SKM-1 treated with dmso at 0.1 percent for 144 hours (cell line): ENCODE results near the gene RIOK3.
A peak's percentile ranks its signal among the peaks of the same experiment; 100 is the strongest.
"Not testable (repeated sequence)": the region's sequence is repeated elsewhere in the genome, so short reads cannot be mapped to it uniquely, and the experiment has no call there.

ENCODE experiments used
- DNase-seq: peaks from one replicate; lab custom pipeline; 2025; ENCODE audit not compliant: unreplicated experiment; lab: John Stamatoyannopoulos, UW

RIOK3 gene

DNA sequence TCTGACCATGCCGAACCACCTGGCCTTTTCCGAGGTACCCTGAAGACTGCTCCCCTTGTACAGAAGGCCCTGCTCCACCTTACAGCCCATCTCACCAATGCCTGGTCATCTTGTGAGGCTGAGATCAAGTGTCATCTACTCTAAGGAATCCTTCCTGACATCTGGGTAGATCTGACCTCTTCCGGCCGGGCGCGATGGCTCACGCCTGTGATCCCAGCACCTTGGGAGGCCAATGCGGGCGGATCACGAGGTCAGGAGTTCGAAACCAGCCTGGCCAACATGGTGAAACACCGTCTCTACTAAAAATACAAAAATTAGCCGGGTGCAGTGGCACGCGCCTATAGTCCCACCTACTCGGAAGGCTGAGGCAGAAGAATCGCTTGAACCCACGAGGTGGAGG is 2.1 kb upstream of the RIOK3 start:
- DNase-seq = no peak

DNA sequence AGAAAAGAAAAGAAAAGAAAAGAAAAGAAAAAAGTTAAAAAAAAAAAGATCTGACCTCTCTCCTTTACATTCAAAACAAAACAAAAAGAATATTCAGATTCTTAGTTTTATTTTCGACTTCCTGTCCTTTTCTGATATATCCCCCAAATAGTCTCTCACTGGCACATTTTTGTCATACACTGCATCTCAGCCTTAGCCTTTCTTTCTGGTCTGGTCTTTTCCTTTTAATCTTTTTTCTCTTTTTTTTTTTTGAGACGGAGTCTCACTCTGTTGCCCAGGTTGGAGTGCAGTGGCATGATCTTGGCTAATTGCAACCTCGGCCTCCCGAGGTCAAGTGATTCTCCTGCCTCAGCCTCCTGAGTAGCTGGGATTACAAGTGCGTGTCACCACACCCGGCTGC is 1.6 kb upstream of the RIOK3 start:
- no peak for DNase-seq

DNA sequence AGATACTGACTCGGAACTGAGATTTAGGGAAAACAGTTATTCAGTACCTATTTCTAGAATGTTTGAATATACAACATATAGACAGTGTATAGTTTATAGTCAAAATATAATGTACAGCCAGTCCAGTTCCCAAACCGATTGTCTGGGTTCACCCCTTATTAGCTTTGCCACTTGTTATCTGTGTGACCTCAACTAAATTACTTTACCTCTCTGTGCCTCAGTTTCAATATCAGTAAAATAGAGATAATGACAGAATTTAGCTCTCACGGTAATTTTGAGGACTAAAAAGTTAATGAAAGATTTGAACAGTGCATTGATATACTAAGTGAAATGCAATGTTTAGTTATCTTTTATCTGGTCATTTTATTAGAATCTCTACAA is 750 bp upstream of the RIOK3 start:
- DNase-seq = no peak

DNA sequence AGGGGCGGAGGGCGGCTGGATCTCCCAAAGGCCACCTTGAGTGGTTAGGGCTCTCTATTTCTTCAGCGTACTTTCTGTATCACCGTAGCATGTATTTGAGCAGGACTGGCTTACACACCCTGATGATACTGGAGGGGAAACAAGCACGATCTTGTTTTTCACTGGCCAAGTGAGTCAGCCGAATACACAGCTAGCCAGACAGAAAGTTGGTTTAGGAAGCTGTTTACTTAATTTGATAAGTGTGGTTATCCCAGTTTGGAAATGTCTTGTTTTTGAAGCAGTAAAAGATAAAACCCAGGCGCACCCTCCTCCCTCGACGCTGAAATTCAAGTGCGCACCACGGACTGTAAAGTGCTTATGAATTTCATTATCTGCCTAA is 582 bp downstream of the RIOK3 start:
- DNase-seq = no peak

DNA sequence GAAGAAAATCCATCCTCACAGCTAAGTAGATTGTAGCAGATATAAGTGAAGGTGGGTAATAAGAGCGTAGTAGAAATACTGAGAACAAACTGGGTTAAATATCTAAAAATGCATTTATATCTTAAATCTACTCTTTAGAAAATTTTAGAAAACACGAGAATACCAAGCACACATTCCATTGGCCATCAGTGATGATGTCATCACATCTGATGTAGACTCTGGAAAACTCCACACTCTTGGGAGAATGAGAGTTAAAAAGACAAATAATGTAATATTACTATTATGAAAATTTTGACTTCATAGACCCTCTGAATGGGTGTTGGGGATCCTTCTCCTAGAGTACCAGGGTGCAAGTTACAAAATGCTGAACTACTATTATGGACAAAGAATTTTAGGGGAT is 3.7 kb downstream of the RIOK3 start:
- no peak for DNase-seq

DNA sequence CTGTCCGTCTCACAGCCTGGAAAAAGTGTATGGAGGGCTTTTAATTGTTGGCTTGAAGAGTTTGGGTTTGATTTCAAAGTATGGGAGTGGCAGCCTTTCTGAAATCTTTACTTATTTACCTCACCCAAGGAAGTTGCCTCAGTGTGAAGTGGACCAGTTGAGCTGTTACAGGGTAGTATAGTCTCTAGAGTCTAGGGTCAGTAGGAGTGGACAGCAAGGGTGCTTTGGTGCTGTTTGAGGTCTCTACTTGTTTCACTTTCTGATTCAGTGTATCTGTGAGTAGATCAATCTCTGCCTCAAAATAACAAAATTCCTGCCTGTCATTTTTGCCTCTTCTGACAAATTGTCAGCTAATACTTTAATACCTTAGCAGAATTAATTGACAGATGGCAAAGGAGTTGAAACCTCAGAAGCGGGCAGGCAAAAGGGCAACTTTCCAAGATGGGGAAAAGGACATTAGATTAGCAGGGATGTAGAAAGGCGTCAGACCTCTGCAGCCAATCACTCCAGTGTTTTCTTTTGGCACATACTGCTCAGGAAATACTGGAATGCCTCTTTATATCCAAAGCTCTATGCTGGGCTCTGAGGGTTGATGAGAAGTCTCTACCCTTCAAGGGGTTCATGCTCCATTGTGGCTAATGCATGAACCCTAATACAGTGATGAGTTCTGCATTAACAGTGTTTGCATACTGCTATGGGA is 5.9 kb downstream of the RIOK3 start:
- no peak for DNase-seq

DNA sequence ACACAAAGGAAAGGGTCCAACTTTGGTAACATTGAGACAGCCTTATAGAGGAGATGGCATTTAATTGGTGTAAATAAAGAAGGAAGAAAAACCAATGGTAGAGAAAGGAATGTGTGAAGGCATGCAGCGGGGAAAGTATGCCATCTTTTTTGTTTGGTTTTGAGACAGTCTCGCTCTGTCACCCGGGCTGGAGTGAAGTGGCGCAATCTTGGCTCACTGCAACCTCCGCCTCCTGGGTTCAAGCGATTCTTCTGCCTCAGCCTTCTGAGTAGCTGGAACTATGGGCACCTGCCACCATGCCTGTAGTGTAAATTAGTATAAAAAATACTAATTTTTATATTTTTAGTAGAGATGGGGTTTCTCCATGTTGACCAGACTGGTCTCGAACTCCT is 6.4 kb downstream of the RIOK3 start:
- DNase-seq = no peak

DNA sequence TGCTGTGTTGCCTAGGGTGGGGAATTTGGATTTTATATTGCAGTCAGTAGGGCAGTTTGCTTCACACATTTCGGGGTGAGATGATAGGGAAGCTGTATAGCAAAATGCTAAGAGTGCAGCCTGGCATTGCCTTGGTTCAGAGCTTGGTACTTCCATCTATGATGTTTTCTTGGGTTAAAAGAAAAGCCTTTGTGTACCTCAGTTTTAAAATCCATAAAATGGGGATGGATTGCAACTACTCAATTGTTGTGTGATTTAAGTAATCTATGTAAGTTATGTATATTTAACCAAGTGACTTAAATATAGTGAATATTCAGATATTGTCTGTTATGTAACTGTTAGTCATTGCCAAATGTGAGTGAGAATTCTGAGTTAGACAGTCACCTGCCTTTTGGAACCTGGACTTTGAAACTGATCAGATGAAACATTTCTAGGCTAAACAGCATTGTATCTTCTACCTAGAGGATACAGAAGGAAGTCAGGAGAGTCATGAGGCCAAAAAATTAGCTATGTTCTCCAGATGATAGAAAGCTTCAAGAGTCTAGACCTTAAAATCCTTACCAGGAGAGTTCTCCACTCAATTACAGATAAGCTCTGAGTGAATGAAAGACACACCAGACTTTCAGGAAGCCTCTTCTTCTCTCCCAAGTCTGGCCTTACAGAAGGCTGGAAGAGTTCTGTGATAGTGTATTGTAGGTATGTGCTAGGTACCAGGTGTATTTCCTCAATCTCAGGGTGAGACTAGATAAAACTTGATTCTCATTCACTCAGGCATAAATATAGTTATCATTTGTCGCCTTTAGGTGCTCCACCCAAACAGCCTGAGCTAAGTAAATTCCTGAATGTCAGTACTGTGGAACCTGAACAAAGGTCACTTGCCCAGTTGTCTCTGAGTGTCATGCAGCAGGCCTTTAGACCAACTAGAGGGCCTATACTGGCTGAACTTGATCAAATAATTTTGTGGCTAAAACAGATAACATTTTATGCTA is 7.5 kb downstream of the RIOK3 start:
- no peak for DNase-seq

DNA sequence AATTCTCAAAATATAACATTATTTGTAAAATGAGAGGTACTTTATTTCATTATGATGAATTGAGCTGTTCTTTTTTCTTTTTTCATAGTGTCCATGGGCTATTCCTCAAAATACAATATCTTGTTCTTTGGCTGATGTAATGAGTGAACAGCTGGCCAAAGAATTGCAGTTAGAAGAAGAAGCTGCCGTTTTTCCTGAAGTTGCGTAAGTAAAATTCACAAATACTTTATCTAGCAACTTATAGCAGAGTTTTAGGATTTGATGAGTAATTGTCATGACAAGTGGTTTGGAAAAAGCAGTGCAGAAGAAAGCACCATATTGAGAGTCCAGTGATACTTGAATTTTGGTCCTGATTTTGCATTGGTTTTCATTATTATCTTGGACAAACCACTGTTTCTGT is 9.8 kb downstream of the RIOK3 start:
- no peak for DNase-seq

DNA sequence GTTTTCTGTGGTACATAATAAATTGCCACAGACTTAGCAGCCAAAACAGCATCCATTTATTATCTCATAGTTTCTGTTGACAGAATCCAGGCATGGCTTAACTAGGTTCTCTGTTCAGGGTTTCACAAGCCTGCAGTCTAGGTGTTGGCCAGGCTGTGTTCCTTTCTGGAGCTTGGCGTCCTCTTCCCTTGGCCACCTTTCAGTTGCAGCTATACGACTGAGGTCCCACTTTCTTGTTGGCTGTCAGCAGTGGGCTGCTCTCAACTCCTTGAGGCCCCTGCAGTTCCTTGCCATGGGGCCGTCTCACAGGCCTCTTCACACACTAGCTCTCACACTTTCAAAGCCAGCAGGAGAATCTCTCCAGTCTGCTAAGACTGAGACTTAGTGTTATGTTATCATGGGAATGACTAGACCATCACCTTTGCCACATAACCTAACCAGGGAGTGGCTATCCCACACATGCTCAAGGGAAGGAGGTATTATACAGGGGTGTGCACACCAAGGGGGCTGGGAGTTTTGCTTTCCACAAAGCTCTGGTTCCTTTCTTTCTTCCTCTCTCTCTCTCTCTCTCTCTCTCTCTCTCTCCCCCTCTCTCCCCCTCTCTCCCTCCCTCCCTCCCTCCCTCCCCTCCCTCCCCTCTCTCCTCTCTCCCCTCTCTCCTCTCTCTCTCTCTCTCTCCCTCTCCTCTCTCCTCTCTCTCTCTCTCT is 15.8 kb downstream of the RIOK3 start:
- no peak for DNase-seq

DNA sequence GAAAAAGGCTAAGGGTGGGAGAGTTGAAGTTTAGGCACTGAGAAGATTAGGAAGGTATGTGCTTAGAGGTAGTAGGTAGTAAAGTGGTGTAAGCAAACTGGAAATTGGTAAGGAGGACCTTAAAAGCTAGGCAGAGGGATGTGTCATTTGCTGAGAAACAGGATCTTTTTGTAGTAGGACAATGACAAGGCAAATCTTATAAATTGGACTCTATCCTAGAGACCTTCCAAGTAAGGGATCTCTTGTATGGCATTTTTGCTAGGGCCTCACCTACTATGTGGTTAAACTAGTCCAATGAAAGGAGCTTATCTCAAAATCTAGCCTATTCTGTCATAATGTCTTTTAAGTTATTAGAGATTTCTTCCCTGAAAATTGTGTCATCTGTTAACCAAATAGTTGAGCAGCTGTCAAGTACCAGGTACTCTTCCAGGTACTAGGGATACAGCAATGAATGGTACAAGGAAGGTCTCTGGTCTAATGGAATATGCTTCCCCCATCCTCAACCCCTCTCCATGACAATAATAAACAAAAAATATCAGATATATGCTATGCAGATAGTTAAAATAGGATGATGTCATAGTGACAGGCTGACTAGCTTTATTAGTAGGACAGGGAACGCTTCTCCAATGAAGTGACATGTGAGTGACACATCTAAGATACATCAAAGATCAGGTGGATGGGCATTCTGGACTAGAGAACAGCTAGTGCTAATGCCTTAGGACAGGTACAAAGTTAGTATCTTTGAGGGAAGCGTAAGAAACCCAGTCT is 17.7 kb downstream of the RIOK3 start:
- DNase-seq = no peak

DNA sequence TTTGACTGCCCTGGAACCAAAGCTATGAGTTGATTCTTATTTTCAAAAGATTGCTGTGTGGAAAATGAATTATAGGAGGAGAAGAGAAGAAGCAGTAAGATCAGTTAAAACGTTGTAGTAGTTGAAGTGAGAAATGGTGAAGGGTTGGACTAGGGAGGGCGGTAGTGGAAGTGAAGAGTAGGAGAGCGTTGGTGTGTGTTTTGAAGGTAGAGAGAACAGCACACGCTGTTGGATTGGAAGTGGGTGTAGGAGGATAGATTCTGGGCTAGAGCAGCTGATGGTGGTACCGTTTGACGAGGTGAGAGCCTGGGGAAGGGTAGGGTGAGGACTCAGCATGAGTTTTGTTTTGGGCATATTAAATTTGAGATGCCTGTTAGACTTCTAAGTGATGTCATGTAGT is 18.4 kb downstream of the RIOK3 start:
- no peak for DNase-seq

DNA sequence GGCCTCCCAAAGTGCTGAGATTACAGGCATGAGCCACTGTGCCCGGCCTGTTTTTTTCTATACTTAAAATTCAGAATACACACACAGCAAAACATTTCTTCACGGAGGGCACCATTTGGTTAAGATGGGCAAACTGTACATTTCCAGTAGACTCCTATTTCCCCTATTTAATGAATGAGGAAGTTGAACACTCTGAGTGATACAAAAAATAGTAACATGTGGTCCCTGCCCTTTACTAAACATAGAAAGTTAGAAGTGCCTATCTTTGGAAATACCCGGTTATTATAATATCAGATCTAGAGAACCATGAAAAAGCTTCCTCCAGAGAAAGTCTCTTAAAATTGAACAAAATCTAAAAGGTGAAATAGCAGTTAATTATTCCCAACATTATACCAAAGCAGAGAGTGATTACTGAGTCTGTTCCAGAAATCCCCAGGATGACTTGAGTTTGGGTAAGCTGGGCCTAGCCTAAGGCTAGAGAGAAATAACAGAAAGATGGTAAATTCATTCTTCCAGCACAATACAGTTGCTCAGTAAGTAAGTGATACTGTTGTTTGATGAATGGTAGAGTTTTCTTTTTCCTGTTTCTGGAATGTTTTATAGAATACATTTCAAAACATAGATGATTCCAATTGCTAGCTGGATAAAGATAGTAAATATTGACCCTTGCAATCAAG is 26.9 kb downstream of the RIOK3 start:
- DNase-seq = peak; percentile 78

DNA sequence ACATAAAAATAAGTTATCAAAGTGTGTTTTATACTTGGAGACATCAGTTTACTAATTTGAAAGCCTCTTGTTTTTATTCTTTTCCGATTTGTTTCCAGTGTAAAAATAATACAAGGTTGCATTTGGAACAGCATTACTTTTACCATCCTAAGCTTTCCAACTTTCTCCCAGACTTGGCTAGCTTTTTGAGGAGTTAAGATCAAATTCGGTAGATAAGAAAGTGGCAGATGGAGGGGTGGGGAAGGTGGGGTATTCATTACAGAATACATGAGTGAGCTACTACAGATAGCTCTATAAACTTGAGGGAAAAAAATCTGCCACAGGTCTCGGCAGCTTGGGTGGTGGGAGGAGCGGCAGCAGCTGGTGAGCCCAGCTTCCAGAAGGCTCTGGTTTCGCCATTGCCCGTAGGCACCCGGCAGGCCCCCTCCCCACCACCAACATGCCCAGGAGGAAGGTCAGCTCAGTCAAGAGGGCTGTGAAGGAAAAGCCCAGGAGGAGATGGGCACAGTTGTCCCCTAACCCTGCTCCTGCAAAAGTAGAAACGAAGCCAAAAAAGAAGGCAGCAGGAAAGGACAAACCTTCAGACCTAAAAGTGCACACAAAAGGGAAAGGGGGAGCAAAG is 31.6 kb downstream of the RIOK3 start:
- DNase-seq = no peak

DNA sequence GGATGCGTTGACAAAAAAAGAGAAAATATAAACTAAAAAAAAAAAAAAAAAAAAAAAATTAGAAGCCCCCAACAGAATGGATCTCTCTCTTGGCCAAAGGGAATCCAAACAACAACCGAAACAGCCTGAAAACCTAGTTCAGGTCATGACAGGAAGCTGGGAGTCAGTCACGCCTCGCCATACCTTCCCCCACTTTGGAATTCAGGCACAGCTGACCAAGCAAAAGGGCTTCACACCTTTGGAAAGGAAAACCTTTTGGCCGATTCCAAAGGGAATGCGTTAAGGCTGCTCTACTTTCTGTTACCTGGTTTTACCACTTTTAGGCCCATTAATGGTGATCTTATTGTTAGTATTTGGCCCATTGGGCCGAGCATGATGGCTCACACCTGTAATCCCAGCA is 32.3 kb downstream of the RIOK3 start:
- no peak for DNase-seq

DNA sequence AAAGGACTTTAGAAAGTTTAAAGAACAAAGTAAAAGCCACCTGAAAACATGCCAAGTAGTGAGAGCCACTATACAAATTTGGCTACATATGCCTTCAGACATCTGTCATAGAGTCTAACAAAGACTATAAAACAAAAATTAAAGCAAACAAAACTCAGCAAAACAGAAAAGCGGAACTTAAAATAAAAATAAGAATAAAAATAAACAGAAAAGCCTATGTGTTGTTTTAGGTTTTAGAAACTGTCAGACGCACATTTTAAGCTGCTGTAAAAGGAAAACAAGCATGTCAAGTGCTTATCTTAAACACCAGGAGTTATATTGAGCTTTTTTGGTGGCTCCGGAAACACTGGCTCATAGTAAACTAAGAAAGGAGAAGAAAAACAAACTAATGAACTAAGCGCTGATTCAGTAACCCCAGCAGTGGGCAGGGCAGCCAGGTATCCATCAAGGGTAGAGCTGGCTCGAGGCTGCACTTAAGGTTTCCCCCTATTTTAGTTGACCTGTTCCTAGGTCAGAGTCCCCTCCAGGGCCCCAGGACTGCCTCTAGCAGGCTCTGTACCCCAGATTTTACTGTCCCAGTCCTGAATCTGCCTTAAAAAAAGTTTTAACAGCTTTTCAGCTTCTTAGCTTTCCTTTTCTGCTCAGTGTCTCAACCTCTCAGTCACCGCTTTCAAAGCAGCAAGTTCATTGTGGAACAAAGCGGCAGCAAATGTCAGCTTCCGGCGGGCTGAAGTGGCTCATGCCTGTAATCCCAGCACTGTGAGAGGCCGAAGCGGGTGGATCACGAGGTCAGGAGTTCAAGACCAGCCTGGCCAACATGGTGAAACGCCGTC is 34.9 kb downstream of the RIOK3 start:
- no peak for DNase-seq

DNA sequence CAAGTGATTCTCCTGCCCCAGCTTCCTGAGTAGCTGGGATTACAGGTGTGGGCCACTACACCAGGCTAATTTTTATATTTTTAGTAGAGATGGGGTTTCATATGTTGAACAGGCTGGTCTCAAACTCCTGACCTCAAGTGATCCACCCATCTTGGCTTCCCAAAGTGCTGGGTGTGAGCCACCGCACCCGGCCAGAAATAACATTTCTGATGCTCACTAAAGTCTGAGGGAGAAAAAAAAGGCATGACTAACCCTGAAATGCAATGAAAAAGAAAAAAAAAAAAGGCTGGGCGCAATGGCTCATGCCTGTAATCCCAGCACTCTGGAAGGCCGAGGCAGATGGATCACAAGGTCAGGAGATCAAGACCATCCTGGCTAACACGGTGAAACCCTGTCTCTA is 36.5 kb downstream of the RIOK3 start:
- DNase-seq = not testable (repeated sequence)

DNA sequence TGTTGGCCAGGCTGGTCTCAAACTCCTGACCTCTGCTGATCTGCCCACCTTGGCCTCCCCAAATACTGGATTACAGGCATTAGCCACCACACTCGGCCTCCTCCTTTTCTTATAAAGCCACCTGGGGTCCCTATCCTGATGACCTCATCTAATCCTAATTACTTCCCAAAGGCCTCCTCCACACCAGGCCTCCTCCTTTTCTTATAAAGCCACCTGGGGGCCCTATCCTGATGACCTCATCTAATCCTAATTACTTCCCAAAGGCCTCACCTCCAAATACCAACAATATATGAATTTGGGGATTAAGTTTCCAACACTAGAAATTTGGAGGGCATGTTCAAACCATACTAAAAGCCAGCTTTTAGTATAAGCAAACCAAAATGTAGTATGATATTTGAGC is 40.6 kb downstream of the RIOK3 start:
- DNase-seq = no peak

DNA sequence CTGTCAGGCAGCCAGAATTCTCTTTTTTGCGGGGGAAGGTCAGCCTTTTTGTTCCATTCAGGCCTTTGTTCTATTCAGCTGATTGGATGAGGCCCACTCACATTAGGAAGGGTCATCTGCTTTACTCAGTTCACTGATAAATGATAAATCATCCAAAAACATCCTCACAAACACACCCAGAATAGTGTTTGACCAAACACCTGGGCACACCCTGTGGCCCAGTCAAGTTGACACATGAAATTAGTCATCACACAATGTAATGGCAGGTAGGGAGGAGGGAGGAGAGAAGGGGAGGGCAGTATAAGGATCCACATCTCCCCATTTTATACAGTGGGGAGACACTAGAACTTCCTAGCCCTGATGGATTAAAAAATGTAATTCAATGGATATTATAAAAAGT is 41.9 kb downstream of the RIOK3 start:
- no peak for DNase-seq
